Cardiac ventricle fibroblast (primary cell): Measurements from ENCODE around the gene S100A7A. TPM values are rescaled to one million over a fixed set of nuclear protein-coding genes. Genes with fewer than 3 reads are reported as not detected.

Source experiments
- total RNA-seq: library from RNA; depleted of rRNA; stranded (reverse); fragments of >200 nt; gene quantifications from 2 replicates; pipeline ENCODE4 v1.2.3, GENCODE V29; 2015

S100A7A gene
- total RNA-seq, result not detected in 2 replicates

DNA sequence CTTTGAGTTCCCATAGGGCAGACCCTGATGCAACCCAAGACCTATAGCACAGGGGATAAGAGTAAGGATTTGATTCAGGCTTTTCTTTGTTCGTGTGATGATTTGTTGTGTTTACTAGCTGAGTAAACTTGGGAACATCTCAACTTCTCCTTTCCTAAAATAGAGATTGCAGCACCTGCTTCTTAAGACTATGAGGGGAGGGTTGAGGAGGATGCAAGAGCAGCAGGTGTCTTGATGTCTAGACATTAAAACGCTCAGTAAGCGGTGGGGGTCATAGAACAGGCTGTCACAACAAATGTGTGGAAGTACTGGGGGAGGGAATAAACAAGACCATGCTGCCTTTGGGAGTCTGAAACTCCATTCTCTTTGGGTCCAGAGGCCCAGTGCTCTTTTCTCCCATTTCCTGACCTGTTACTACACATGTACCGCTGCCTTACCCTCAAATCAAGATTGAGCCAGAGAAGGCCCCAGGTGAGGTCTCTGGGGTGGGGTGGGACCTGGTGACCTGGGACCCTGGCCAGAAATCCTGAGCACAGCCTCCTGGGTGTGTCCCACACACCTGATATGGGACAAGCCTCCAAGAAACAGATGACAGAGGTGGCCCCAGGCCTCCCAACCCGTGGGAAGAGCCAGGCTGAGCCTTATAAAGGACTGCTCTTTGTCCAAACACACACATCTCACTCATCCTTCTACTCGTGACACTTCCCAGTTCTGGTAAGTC is at the start of gene S100A7A:
S100A7A (plus strand) TSS at position 671 of the 721 bp plus-strand sequence. CDS start 1,563 bp downstream, outside the sequence.

DNA sequence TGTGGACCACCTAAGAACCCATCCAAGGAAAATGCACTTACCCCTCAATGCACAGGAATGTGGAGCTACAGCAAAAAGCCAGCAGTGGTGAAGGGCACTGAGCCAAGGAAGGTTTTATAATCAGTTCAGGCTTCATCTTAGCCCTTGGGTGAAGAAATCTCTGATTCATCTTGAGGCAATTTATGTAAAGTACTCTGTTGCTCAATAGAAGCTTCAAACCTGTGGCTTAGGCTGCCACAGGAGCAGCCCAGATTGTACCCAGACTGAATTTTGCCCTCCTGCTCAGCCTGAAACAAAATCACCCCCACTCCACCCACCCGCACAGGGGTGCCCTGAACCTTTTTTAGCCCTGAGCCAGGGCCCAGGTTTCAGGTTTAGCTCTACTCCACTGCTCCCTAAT is 40.8 kb upstream of the S100A7A start, which contains the start of gene S100A12:
S100A12 (minus strand) TSS at position 111 of the 400 bp plus-strand sequence. CDS start 1,029 bp downstream, outside the sequence.

DNA sequence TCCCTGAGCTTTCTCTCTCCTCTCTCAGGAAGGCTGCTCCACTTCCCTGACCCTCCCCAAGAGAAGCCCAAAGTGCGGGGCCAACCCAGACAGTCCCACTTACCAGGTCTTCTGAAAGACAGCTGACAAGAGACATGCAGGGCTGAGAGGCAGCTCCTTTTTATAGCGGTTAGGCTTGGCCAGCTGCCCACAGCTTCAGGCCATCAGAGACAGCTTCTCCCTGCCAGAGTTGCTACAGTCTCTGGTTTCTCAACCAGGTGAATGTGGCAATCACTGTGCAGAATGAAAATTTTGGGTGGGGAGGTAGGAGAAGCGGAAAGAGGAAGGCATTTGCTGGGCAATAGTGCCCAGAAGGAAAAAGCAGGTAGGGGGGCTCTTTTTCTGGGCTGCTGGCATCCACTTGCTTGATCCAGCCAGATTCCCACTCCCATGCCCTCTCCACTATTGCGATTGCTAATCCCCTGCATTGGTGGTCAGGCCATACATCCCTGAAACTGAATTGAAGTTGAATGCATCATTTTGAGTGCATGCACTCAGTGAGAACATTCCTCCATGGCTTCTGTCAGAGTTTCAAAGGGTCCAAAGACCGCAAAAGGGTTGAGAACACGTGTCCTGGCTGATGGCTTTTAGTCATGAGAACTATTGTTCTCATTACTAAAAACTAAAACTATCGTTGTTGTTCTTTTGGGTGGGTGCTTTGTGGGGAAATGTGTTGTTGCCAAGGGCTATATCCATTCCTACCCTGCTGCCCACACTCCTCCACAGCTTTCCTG is 25.2 kb upstream of the S100A7A start, which contains the start of gene S100A8:
S100A8 (minus strand) TSS at position 136 of the 773 bp plus-strand sequence. CDS start 538 bp downstream, outside the sequence.

DNA sequence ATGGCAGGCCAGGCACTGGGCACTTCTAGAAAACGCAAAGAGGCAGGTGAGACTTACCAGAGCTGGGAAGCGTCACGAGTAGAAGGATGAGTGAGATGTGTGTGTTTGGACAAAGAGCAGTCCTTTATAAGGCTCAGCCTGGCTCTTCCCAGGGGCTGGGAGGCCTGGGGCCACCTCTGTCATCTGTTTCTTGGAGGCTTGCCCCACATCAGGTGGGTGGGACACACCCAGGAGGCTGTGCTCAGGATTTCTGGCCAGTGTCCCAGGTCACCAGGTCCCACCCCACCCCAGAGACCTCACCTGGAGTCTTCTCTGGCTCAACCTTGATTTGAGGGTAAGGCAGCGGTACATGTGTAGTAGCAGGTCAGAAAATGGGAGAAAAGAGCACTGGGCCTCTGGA is 44.2 kb downstream of the S100A7A start, which contains the start of gene S100A7:
S100A7 (minus strand) TSS at position 101 of the 400 bp plus-strand sequence. CDS start 1,638 bp downstream, outside the sequence.

Other genes starting within 250 kb of the S100A7A start
- gene LELP1, start 213.1 kb upstream of the S100A7A start, total RNA-seq, result not detected in 2 replicates
- gene PRR9, start 198.9 kb upstream of the S100A7A start, total RNA-seq, result not detected in 2 replicates
- gene LORICRIN, start 156.8 kb upstream of the S100A7A start, total RNA-seq, result not detected in 2 replicates
- gene PGLYRP3, start 103.6 kb upstream of the S100A7A start, total RNA-seq, result not detected in 2 replicates
- gene PGLYRP4, start 67.7 kb upstream of the S100A7A start, total RNA-seq, result not detected in 2 replicates
- gene S100A9, start 58.7 kb upstream of the S100A7A start, total RNA-seq, result not detected in 2 replicates
- not detected in 2 replicates for gene S100A12, start 40.9 kb upstream of the S100A7A start, total RNA-seq
- gene S100A8, start 25.4 kb upstream of the S100A7A start, total RNA-seq, result not detected in 2 replicates
- not detected in 2 replicates for gene S100A7, start 44.1 kb downstream of the S100A7A start, total RNA-seq
- 1,170 and 1,265 TPM in 2 replicates for gene S100A6, start 119.5 kb downstream of the S100A7A start, total RNA-seq
- gene S100A5, start 124.4 kb downstream of the S100A7A start, total RNA-seq, result not detected in 2 replicates
- 662 and 686 TPM in 2 replicates for gene S100A4, start 129.3 kb downstream of the S100A7A start, total RNA-seq
- 3.3 and 11.2 TPM in 2 replicates for gene S100A3, start 132.7 kb downstream of the S100A7A start, total RNA-seq
- 0.24 and 1.9 TPM in 2 replicates for gene S100A2, start 149.3 kb downstream of the S100A7A start, total RNA-seq
- gene S100A16, start 196.6 kb downstream of the S100A7A start, total RNA-seq, result 134 and 164 TPM in 2 replicates
- gene S100A14, start 199.8 kb downstream of the S100A7A start, total RNA-seq, result not detected in 2 replicates
- gene S100A13, start 211.0 kb downstream of the S100A7A start, total RNA-seq, result 202 and 218 TPM in 2 replicates
- gene S100A1, start 211.9 kb downstream of the S100A7A start, total RNA-seq, result 0.29 TPM in 1 of 2 replicates, not detected in the other
- 24.5 and 27.5 TPM in 2 replicates for gene CHTOP, start 217.5 kb downstream of the S100A7A start, total RNA-seq
- 42.1 and 48.0 TPM in 2 replicates for gene SNAPIN, start 242.2 kb downstream of the S100A7A start, total RNA-seq